ENCODE data around the gene HUS1B. TPM values are rescaled to one million over a fixed set of nuclear protein-coding genes. Genes with fewer than 3 reads are reported as not detected.

The HUS1B gene
- total and polyA plus RNA-seq, 9 of the 15 experiments (the other 6 are each of a cell fraction or from before 2014, with no cell fraction given): 0.16 to 1.4 (median 0.38) TPM; not detected in 1

DNA sequence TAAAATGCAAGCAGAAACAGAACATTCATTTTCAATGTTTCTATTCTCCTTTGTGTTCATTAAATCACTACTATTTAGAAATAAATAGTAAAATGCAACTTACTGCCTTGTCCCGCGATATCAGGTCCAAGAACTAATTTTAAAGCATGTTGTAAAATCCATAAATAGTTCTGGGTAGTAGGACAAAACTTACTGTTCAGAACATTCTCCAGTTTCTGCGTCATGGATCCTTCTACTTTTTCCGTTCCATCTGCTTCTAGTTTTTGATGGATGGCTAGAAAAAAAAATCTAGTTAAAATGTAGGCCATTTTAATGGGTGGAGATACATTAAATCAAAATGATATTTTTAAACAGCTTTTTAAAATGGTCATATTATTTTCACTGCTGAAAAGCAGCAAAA, 47.0 kb downstream of the HUS1B start:
- no peak for TF ChIP-seq USF1 (CRISPR knock-in tag; IDR thresholded peaks at IDR 0.05)
- TF ChIP-seq, protein P1, sequence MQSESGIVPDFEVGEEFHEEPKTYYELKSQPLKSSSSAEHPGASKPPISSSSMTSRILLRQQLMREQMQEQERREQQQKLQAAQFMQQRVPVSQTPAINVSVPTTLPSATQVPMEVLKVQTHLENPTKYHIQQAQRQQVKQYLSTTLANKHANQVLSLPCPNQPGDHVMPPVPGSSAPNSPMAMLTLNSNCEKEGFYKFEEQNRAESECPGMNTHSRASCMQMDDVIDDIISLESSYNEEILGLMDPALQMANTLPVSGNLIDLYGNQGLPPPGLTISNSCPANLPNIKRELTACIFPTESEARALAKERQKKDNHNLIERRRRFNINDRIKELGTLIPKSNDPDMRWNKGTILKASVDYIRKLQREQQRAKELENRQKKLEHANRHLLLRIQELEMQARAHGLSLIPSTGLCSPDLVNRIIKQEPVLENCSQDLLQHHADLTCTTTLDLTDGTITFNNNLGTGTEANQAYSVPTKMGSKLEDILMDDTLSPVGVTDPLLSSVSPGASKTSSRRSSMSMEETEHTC (IDR thresholded peaks at IDR 0.05): no peak
- TF ChIP-seq ZNF3 (CRISPR knock-in tag; IDR thresholded peaks at IDR 0.05): no peak
- TF ChIP-seq, protein P2, sequence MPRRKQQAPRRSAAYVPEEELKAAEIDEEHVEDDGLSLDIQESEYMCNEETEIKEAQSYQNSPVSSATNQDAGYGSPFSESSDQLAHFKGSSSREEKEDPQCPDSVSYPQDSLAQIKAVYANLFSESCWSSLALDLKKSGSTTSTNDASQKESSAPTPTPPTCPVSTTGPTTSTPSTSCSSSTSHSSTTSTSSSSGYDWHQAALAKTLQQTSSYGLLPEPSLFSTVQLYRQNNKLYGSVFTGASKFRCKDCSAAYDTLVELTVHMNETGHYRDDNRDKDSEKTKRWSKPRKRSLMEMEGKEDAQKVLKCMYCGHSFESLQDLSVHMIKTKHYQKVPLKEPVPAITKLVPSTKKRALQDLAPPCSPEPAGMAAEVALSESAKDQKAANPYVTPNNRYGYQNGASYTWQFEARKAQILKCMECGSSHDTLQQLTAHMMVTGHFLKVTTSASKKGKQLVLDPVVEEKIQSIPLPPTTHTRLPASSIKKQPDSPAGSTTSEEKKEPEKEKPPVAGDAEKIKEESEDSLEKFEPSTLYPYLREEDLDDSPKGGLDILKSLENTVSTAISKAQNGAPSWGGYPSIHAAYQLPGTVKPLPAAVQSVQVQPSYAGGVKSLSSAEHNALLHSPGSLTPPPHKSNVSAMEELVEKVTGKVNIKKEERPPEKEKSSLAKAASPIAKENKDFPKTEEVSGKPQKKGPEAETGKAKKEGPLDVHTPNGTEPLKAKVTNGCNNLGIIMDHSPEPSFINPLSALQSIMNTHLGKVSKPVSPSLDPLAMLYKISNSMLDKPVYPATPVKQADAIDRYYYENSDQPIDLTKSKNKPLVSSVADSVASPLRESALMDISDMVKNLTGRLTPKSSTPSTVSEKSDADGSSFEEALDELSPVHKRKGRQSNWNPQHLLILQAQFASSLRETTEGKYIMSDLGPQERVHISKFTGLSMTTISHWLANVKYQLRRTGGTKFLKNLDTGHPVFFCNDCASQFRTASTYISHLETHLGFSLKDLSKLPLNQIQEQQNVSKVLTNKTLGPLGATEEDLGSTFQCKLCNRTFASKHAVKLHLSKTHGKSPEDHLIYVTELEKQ (CRISPR knock-in tag; IDR thresholded peaks at IDR 0.05): no peak
- TF ChIP-seq ZNF766 (CRISPR knock-in tag; conservative IDR thresholded peaks at IDR 0.05): no peak
- TF ChIP-seq ZNF655 (CRISPR knock-in tag; IDR thresholded peaks at IDR 0.05): no peak
- TF ChIP-seq NFE2L1 (tag; IDR thresholded peaks at IDR 0.05; ENCODE audit: borderline replicate concordance, low read depth): no peak
- TF ChIP-seq, protein P3, sequence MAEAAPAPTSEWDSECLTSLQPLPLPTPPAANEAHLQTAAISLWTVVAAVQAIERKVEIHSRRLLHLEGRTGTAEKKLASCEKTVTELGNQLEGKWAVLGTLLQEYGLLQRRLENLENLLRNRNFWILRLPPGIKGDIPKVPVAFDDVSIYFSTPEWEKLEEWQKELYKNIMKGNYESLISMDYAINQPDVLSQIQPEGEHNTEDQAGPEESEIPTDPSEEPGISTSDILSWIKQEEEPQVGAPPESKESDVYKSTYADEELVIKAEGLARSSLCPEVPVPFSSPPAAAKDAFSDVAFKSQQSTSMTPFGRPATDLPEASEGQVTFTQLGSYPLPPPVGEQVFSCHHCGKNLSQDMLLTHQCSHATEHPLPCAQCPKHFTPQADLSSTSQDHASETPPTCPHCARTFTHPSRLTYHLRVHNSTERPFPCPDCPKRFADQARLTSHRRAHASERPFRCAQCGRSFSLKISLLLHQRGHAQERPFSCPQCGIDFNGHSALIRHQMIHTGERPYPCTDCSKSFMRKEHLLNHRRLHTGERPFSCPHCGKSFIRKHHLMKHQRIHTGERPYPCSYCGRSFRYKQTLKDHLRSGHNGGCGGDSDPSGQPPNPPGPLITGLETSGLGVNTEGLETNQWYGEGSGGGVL (CRISPR knock-in tag; IDR thresholded peaks at IDR 0.05): no peak
- TF ChIP-seq SIRT6 (IDR thresholded peaks at IDR 0.05; ENCODE audit: low read depth, low read length): no peak
- TF ChIP-seq EHMT2 (IDR thresholded peaks at IDR 0.05): no peak
- TF ChIP-seq, protein P4, sequence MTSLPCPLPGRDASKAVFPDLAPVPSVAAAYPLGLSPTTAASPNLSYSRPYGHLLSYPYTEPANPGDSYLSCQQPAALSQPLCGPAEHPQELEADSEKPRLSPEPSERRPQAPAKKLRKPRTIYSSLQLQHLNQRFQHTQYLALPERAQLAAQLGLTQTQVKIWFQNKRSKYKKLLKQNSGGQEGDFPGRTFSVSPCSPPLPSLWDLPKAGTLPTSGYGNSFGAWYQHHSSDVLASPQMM (CRISPR knock-in tag; IDR thresholded peaks at IDR 0.05): no peak
- no peak for TF ChIP-seq TCFL5 (CRISPR knock-in tag; conservative IDR thresholded peaks at IDR 0.05)
- TF ChIP-seq CHCHD3 (CRISPR knock-in tag; IDR thresholded peaks at IDR 0.05): no peak
- ATAC-seq (no peak), DNase-seq (ENCODE audit: extremely low read depth in 1 of 4, low spot score in 3 of 4) (no peak), FAIRE-seq (no peak)
- Histone ChIP-seq H3K4me2 (ENCODE audit: insufficient read depth, low read length) (no peak overlapping the region), H3K4me1 (replicated peaks in 1 of 2; ENCODE audit: control insufficient read depth in 2 of 2, insufficient read depth in 2 of 2, low read length in 2 of 2) (peaks cover 5 to 18% of the 10 kb centered on the region in 2 experiments; a peak in 4 of 5 replicates), H4K20me1 (replicated peaks; ENCODE audit: control insufficient read depth, insufficient read depth, low read length) (no peaks in the 10 kb centered on the region), H3K27ac (ENCODE audit: extremely low read depth, low read depth, low read length) (no peak overlapping the region), H3K9me1 (ENCODE audit: control insufficient read depth, insufficient read depth, low read length) (peaks cover 3% of the 10 kb centered on the region), H3K27me3 (ENCODE audit: control insufficient read depth in 2 of 2, insufficient read depth in 2 of 2, low read length in 2 of 2) (no peaks in the 10 kb centered on the region), H3K79me2 (ENCODE audit: control insufficient read depth, insufficient read depth, low read length) (no peaks in the 10 kb centered on the region), H3K9me3 (replicated peaks; ENCODE audit: control insufficient read depth, insufficient read depth, low read depth, low read length) (no peaks in the 10 kb centered on the region), H3K9ac (ENCODE audit: insufficient read depth in 1 of 2, low read depth in 2 of 2, low read length in 2 of 2) (no peak overlapping the region), H3K4me3 (no peak overlapping the region), H2AFZ (ENCODE audit: low read depth, low read length) (no peak overlapping the region), H3K36me3 (ENCODE audit: control insufficient read depth, insufficient read depth, low read length) (peaks cover 12% of the 10 kb centered on the region; the same call in 1 of the 3 replicates)
- intact Hi-C loops (cut with micrococcal nuclease) (no loop called here), in situ Hi-C loops (cut with MboI) (no loop called here)
- 98% methylated on average over 4 of the region's 4 CpGs for WGBS (ENCODE audit: insufficient coverage, low coverage, missing lambda C conversion rate)
- ChIA-PET POLR2A (no interaction called here), CTCF (ENCODE audit: low intra/inter-chr PET ratio) (no interaction called here)
- no TSS peak for BruUV-seq (replicated peaks)
